C4-2B (cell line): ENCODE results near the gene BRD1.

Experiments
- ZFX ChIP-seq: fragments of 450-650 bp; IDR thresholded peaks from 2 replicates; pipeline ENCODE4 v1.6.1; 2017
- TF ChIP-seq, protein P1 (sequence below): fragments of 450-650 bp; conservative IDR thresholded peaks from 2 replicates; pipeline ENCODE4 v1.5.1; 2017; ENCODE audit warnings: mild to moderate bottlenecking

- TF ChIP-seq, protein P1, sequence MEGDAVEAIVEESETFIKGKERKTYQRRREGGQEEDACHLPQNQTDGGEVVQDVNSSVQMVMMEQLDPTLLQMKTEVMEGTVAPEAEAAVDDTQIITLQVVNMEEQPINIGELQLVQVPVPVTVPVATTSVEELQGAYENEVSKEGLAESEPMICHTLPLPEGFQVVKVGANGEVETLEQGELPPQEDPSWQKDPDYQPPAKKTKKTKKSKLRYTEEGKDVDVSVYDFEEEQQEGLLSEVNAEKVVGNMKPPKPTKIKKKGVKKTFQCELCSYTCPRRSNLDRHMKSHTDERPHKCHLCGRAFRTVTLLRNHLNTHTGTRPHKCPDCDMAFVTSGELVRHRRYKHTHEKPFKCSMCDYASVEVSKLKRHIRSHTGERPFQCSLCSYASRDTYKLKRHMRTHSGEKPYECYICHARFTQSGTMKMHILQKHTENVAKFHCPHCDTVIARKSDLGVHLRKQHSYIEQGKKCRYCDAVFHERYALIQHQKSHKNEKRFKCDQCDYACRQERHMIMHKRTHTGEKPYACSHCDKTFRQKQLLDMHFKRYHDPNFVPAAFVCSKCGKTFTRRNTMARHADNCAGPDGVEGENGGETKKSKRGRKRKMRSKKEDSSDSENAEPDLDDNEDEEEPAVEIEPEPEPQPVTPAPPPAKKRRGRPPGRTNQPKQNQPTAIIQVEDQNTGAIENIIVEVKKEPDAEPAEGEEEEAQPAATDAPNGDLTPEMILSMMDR = no peak
- no peak for TF ChIP-seq ZFX
Observed at GRCh38 chr22:49761836-49762235, 65.8 kb downstream of the BRD1 start.
